ENCODE data around the gene P2RX1. TPM values are rescaled to one million over a fixed set of nuclear protein-coding genes. Genes with fewer than 3 reads are reported as not detected.
A peak's percentile ranks its signal among the peaks of the same experiment; 100 is the strongest.

Gene P2RX1
- total RNA-seq, 6 experiments from 2014 or later, result 0.08 TPM; not detected in 5

GRCh38 chr17:3897731-3898130, 18.5 kb downstream of the P2RX1 start:
- no peaks in the 10 kb centered on the region for H3K9me3 Mint-ChIP-seq
- no peak for TF ChIP-seq CTCF (IDR thresholded peaks at IDR 0.05)
- no peak for DNase-seq
- no peaks in the 10 kb centered on the region for H3K27me3 Mint-ChIP-seq (ENCODE audit: insufficient read depth)
- H3K36me3 Mint-ChIP-seq (ENCODE audit: low read depth), result no peaks in the 10 kb centered on the region
- peaks cover 21% of the 10 kb centered on the region for H3K4me1 Mint-ChIP-seq (ENCODE audit: low read depth)
- H3K27ac Mint-ChIP-seq, result no peak overlapping the region
- no peak overlapping the region for H3K4me3 Mint-ChIP-seq

- H3K27ac Mint-ChIP-seq, result no peak overlapping the region
- peaks cover 23% of the 10 kb centered on the region for H3K4me1 Mint-ChIP-seq (ENCODE audit: low read depth)
- DNase-seq, result no peak
- no peak for TF ChIP-seq CTCF (IDR thresholded peaks at IDR 0.05)
- H3K9me3 Mint-ChIP-seq, result no peaks in the 10 kb centered on the region
- no peaks in the 10 kb centered on the region for H3K27me3 Mint-ChIP-seq (ENCODE audit: insufficient read depth)
- H3K4me3 Mint-ChIP-seq, result no peak overlapping the region
- H3K36me3 Mint-ChIP-seq (ENCODE audit: low read depth), result no peaks in the 10 kb centered on the region
Observed at GRCh38 chr17:3896968-3897235, 19.4 kb downstream of the P2RX1 start.

GRCh38 chr17:3896108-3896967, 19.9 kb downstream of the P2RX1 start:
- Mint-ChIP-seq H3K27ac (no peak overlapping the region), H3K4me3 (no peak overlapping the region), H3K9me3 (no peaks in the 10 kb centered on the region), H3K27me3 (ENCODE audit: insufficient read depth) (peaks cover 3% of the 10 kb centered on the region; the same call in 1 of the 2 replicates), H3K4me1 (ENCODE audit: low read depth) (peaks cover 28% of the 10 kb centered on the region), H3K36me3 (ENCODE audit: low read depth) (no peaks in the 10 kb centered on the region)
- DNase-seq, result no peak
- TF ChIP-seq CTCF (IDR thresholded peaks at IDR 0.05), result no peak

GRCh38 chr17:3895354-3895753, 20.9 kb downstream of the P2RX1 start:
- no peak overlapping the region for H3K4me3 Mint-ChIP-seq
- peaks cover 38% of the 10 kb centered on the region for H3K4me1 Mint-ChIP-seq (ENCODE audit: low read depth)
- H3K27me3 Mint-ChIP-seq (ENCODE audit: insufficient read depth), result peaks cover 3% of the 10 kb centered on the region; the same call in 1 of the 2 replicates
- no peaks in the 10 kb centered on the region for H3K9me3 Mint-ChIP-seq
- H3K36me3 Mint-ChIP-seq (ENCODE audit: low read depth), result no peaks in the 10 kb centered on the region
- DNase-seq, result no peak
- H3K27ac Mint-ChIP-seq, result no peak overlapping the region
- TF ChIP-seq CTCF (IDR thresholded peaks at IDR 0.05), result no peak

- no peak overlapping the region for H3K4me3 Mint-ChIP-seq
- H3K27me3 Mint-ChIP-seq (ENCODE audit: insufficient read depth), result peaks cover 3% of the 10 kb centered on the region; the same call in 1 of the 2 replicates
- peak; percentile 9 for DNase-seq
- no peak overlapping the region for H3K27ac Mint-ChIP-seq
- peaks cover 42% of the 10 kb centered on the region for H3K4me1 Mint-ChIP-seq (ENCODE audit: low read depth)
- H3K36me3 Mint-ChIP-seq (ENCODE audit: low read depth), result no peaks in the 10 kb centered on the region
- no peaks in the 10 kb centered on the region for H3K9me3 Mint-ChIP-seq
- no peak for TF ChIP-seq CTCF (IDR thresholded peaks at IDR 0.05)
Observed at GRCh38 chr17:3894911-3895343, 21.3 kb downstream of the P2RX1 start.
